HL-60 (cell line): Measurements from ENCODE around the gene ARG2.

Source experiments
- DNase-seq, 2 experiments: peaks; one replicate each; pipeline ENCODE4 v3.0.0-alpha.2; 2010 to 2020; ENCODE audit warnings: low read depth in 1 of 2, low spot score in 1 of 2
- H3K27ac ChIP-seq: fragments of 250-450 bp; sonication (Bioruptor Pico); replicated peaks from 2 replicates; pipeline ENCODE4 v1.5.1; 2020; ENCODE audit warnings: mild to moderate bottlenecking, moderate library complexity
- H3K27me3 ChIP-seq: fragments of 250-450 bp; sonication (Bioruptor Pico); 2 replicates; pipeline ENCODE4 v1.5.1; 2021; ENCODE audit warnings: mild to moderate bottlenecking, moderate library complexity; ENCODE audit not compliant: insufficient read depth, poor library complexity, severe bottlenecking
- H3K4me3 ChIP-seq: replicated peaks from 2 replicates; pipeline ENCODE4 v1.5.1; 2011; ENCODE audit warnings: mild to moderate bottlenecking, control low read depth, low read length; ENCODE audit not compliant: insufficient read depth
- CTCF ChIP-seq: IDR thresholded peaks from one replicate; pipeline ENCODE4 v1.5.1; 2011; ENCODE audit warnings: low read length, control low read depth, inconsistent platforms; ENCODE audit not compliant: insufficient read depth
- GABPA ChIP-seq: IDR thresholded peaks from 2 replicates; pipeline ENCODE4 v1.6.1; 2012; ENCODE audit warnings: low read depth
- POLR2AphosphoS5 ChIP-seq: IDR thresholded peaks from 2 replicates; pipeline ENCODE4 v1.6.1; 2012; ENCODE audit warnings: low read depth
- REST ChIP-seq: IDR thresholded peaks from 2 replicates; pipeline ENCODE4 v1.6.1; 2012; ENCODE audit warnings: low read depth; ENCODE audit not compliant: insufficient replicate concordance
- SPI1 ChIP-seq: IDR thresholded peaks from 2 replicates; pipeline ENCODE4 v1.6.1; 2012; ENCODE audit warnings: low read depth, mild to moderate bottlenecking, borderline replicate concordance

ARG2 gene

GRCh38 chr14:67576216-67576955 lies 43.3 kb upstream of the ARG2 start:
- DNase-seq, result no peak
- Histone ChIP-seq H3K27ac (no peak overlapping the region), H3K4me3 (no peak overlapping the region), H3K27me3 (no peaks in the 10 kb centered on the region)
- no peak for TF ChIP-seq POLR2AphosphoS5
- no peak for TF ChIP-seq REST
- no peak for TF ChIP-seq GABPA
- TF ChIP-seq CTCF, result no peak
- no peak for TF ChIP-seq SPI1

GRCh38 chr14:67577181-67577808 lies 42.4 kb upstream of the ARG2 start:
- H3K27me3 ChIP-seq, result no peaks in the 10 kb centered on the region
- TF ChIP-seq POLR2AphosphoS5, result no peak
- no peak for TF ChIP-seq REST
- no peak overlapping the region for H3K4me3 ChIP-seq
- no peak overlapping the region for H3K27ac ChIP-seq
- DNase-seq, result no peak

- H3K27me3 ChIP-seq, result no peaks in the 10 kb centered on the region
- no peak overlapping the region for H3K4me3 ChIP-seq
- no peak overlapping the region for H3K27ac ChIP-seq
- TF ChIP-seq GABPA (no peak), POLR2AphosphoS5 (no peak), CTCF (no peak), SPI1 (no peak), REST (no peak)
- no peak for DNase-seq
Measured at GRCh38 chr14:67577909-67578749, 41.6 kb upstream of the ARG2 start.
